A673 (cell line): ENCODE measurements around the gene CPM. TPM values are rescaled to one million over a fixed set of nuclear protein-coding genes. Genes with fewer than 3 reads are reported as not detected.

Experiments
- BruUV-seq: library from RNA; stranded (reverse); fragments of 400-500 nt; replicated peaks from 2 replicates; lab custom pipeline; 2021; lab: Mats Ljungman, UMichigan
- CTCF ChIA-PET: fragments of 300-600 bp; sonication (Branson Sonifier 250); formaldehyde crosslinking; loops from one replicate; lab custom pipeline; 2022; ENCODE audit warnings: antibody characterized with exemption; lab: Charles Lee
- POLR2A ChIA-PET: fragments of 300-600 bp; sonication (Branson Sonifier 250); formaldehyde crosslinking; loops from one replicate; lab custom pipeline; 2022; ENCODE audit warnings: antibody characterized with exemption; ENCODE audit not compliant: low non-redundant PET; lab: Charles Lee
- DNase-seq: peaks from one replicate; pipeline ENCODE4 v3.0.0-alpha.2; 2015; ENCODE audit warnings: low spot score
- H3K27ac ChIP-seq: fragments of 200-600 bp; sonication (generic); 2 replicates; pipeline ENCODE4 v1.5.1; 2016; ENCODE audit warnings: mixed run types, low read depth, mild to moderate bottlenecking, mixed read lengths, antibody characterized with exemption, low read length; ENCODE audit not compliant: poor library complexity, severe bottlenecking
- H3K27me3 ChIP-seq: fragments of 200-600 bp; sonication (generic); replicated peaks from 2 replicates; pipeline ENCODE4 v1.6.1; 2017; ENCODE audit warnings: mixed run types, low read depth, mild to moderate bottlenecking, mixed read lengths, antibody characterized with exemption, low read length; ENCODE audit not compliant: insufficient read depth, poor library complexity
- H3K36me3 ChIP-seq: fragments of 200-600 bp; sonication (generic); 2 replicates; pipeline ENCODE4 v1.6.1; 2016; ENCODE audit warnings: mixed run types, mild to moderate bottlenecking, mixed read lengths, antibody characterized with exemption, low read length; ENCODE audit not compliant: insufficient read depth, poor library complexity, severe bottlenecking
- H3K4me1 ChIP-seq: fragments of 200-600 bp; sonication (generic); 2 replicates; pipeline ENCODE4 v1.6.1; 2017; ENCODE audit warnings: mixed run types, mild to moderate bottlenecking, mixed read lengths, antibody characterized with exemption, low read length; ENCODE audit not compliant: insufficient read depth, poor library complexity, severe bottlenecking
- H3K4me3 ChIP-seq: fragments of 200-600 bp; sonication (generic); 2 replicates; pipeline ENCODE4 v1.5.1; 2016; ENCODE audit warnings: low read depth, mixed run types, mild to moderate bottlenecking, mixed read lengths, low read length; ENCODE audit not compliant: poor library complexity, severe bottlenecking
- H3K9me3 ChIP-seq: fragments of 200-600 bp; sonication (generic); 2 replicates; pipeline ENCODE4 v1.6.1; 2016; ENCODE audit warnings: mixed run types, low read depth, mild to moderate bottlenecking, mixed read lengths, antibody characterized with exemption, low read length; ENCODE audit not compliant: poor library complexity, severe bottlenecking
- EZH2 ChIP-seq: fragments of 200-600 bp; sonication (generic); IDR thresholded peaks from 2 replicates; pipeline ENCODE4 v1.6.1; 2017; ENCODE audit warnings: borderline replicate concordance, low read depth, mild to moderate bottlenecking, mixed read lengths, antibody characterized with exemption, low read length; ENCODE audit not compliant: poor library complexity, severe bottlenecking
- intact Hi-C: fragments of 100-400 bp; cut with micrococcal nuclease; formaldehyde crosslinking; loops from one replicate; pipeline ENCODE4 v1.10.0; 2022; ENCODE audit not compliant: unreplicated experiment
- total RNA-seq: library from RNA; stranded (reverse); gene quantifications from 2 replicates; pipeline ENCODE4 v1.2.3, GENCODE V29; 2021
- TF ChIP-seq, protein P1 (sequence below): fragments of 300-800, 200-600 bp; sonication (generic); conservative IDR thresholded peaks from 2 replicates; pipeline ENCODE4 v1.5.1; 2017; ENCODE audit warnings: low read depth, mild to moderate bottlenecking, antibody characterized with exemption, low read length, moderate library complexity, mixed read lengths

CPM gene
- total RNA-seq, 1 experiment from 2014 or later = 0.84 TPM

- TF ChIP-seq, protein P1, sequence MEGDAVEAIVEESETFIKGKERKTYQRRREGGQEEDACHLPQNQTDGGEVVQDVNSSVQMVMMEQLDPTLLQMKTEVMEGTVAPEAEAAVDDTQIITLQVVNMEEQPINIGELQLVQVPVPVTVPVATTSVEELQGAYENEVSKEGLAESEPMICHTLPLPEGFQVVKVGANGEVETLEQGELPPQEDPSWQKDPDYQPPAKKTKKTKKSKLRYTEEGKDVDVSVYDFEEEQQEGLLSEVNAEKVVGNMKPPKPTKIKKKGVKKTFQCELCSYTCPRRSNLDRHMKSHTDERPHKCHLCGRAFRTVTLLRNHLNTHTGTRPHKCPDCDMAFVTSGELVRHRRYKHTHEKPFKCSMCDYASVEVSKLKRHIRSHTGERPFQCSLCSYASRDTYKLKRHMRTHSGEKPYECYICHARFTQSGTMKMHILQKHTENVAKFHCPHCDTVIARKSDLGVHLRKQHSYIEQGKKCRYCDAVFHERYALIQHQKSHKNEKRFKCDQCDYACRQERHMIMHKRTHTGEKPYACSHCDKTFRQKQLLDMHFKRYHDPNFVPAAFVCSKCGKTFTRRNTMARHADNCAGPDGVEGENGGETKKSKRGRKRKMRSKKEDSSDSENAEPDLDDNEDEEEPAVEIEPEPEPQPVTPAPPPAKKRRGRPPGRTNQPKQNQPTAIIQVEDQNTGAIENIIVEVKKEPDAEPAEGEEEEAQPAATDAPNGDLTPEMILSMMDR = no peak
- no peak for TF ChIP-seq EZH2
- Histone ChIP-seq H3K4me1 (peaks cover 7% of the 10 kb centered on the region), H3K27ac (no peak overlapping the region), H3K36me3 (no peaks in the 10 kb centered on the region), H3K27me3 (no peaks in the 10 kb centered on the region), H3K9me3 (no peaks in the 10 kb centered on the region), H3K4me3 (no peak overlapping the region)
- no TSS peak for BruUV-seq
- DNase-seq = no peak
- ChIA-PET POLR2A (no interaction called here), CTCF (no interaction called here)
- intact Hi-C loops = no loop called here
Measured at GRCh38 chr12:68978678-68979077, 45.7 kb upstream of the CPM start.

GRCh38 chr12:68977909-68978610 is 45.1 kb upstream of the CPM start:
- H3K9me3 ChIP-seq = no peaks in the 10 kb centered on the region
- H3K27ac ChIP-seq = no peak overlapping the region
- no peak for DNase-seq
- BruUV-seq = no TSS peak
- no peak overlapping the region for H3K4me3 ChIP-seq
- H3K4me1 ChIP-seq = peaks cover 7% of the 10 kb centered on the region
- TF ChIP-seq EZH2 = no peak
- TF ChIP-seq, protein P1 = no peak
- H3K36me3 ChIP-seq = no peaks in the 10 kb centered on the region
- ChIA-PET CTCF (no interaction called here), POLR2A (no interaction called here)
- intact Hi-C loops = no loop called here
- H3K27me3 ChIP-seq = no peaks in the 10 kb centered on the region

DNA sequence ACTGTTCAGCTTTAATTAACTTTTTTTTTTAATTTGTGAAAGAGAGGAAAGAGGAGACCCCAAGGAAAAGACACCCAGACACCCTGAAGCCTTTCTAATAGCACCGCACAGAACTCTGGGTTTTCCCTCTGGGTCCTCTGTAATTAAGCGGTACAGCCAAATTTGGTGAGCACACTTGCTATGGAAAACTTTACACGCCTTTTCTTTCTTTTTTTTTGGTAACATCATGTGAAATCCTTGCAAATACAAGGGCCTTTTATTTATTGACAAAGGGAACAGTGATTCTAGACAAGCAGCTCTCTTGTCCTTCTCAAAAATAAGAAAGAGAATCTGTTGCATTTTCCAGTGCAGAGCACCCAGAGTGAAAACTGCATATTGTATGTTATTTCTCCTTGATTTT is 44.4 kb upstream of the CPM start:
- intact Hi-C loops = no loop called here

More for the DNA sequence above, 44.4 kb upstream of the CPM start:
- ChIA-PET CTCF (no interaction called here), POLR2A (no interaction called here)
- no TSS peak for BruUV-seq
- H3K27ac ChIP-seq = no peak overlapping the region
- no peak for DNase-seq
- no peak overlapping the region for H3K4me3 ChIP-seq
- no peaks in the 10 kb centered on the region for H3K9me3 ChIP-seq
- no peaks in the 10 kb centered on the region for H3K27me3 ChIP-seq
- TF ChIP-seq, protein P1 = no peak
- no peak for TF ChIP-seq EZH2
- H3K36me3 ChIP-seq = no peaks in the 10 kb centered on the region
- H3K4me1 ChIP-seq = peaks cover 6% of the 10 kb centered on the region
